ENCODE data around the gene DUSP3.

- TF ChIP-seq CTCF (IDR thresholded peaks at IDR 0.05) (no peak), POLR2A (IDR thresholded peaks at IDR 0.05) (no peak)
Measured at GRCh38 chr17:43813386-43813785, 34.6 kb upstream of the DUSP3 start.

Measured in right lobe of liver (tissue), 4 donors.